ENCODE results near the gene IL34.

Gene IL34

GRCh38 chr16:70685061-70685937 lies 38.9 kb downstream of the IL34 start:
- no peak overlapping the region for H3K4me2 ChIP-seq (ENCODE audit: low read length)
- TF ChIP-seq, protein P1, sequence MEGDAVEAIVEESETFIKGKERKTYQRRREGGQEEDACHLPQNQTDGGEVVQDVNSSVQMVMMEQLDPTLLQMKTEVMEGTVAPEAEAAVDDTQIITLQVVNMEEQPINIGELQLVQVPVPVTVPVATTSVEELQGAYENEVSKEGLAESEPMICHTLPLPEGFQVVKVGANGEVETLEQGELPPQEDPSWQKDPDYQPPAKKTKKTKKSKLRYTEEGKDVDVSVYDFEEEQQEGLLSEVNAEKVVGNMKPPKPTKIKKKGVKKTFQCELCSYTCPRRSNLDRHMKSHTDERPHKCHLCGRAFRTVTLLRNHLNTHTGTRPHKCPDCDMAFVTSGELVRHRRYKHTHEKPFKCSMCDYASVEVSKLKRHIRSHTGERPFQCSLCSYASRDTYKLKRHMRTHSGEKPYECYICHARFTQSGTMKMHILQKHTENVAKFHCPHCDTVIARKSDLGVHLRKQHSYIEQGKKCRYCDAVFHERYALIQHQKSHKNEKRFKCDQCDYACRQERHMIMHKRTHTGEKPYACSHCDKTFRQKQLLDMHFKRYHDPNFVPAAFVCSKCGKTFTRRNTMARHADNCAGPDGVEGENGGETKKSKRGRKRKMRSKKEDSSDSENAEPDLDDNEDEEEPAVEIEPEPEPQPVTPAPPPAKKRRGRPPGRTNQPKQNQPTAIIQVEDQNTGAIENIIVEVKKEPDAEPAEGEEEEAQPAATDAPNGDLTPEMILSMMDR (IDR thresholded peaks at IDR 0.05; ENCODE audit: low read depth, low read length) = no peak
- no peak for TF ChIP-seq EZH2phosphoT487 (IDR thresholded peaks at IDR 0.05; ENCODE audit: low read depth)
- H3K9me3 ChIP-seq (ENCODE audit: insufficient read depth, low read length) = no peaks in the 10 kb centered on the region
- H4K20me1 ChIP-seq (ENCODE audit: insufficient read depth, low read length) = no peaks in the 10 kb centered on the region
- no peak overlapping the region for H3K4me3 ChIP-seq (ENCODE audit: low read length)
- no peak overlapping the region for H3K9ac ChIP-seq (ENCODE audit: low read length)
- no peaks in the 10 kb centered on the region for H3K79me2 ChIP-seq (ENCODE audit: low read length)
- no peaks in the 10 kb centered on the region for H3K4me1 ChIP-seq (ENCODE audit: low read length)
- H3K27ac ChIP-seq (ENCODE audit: low read length) = no peak overlapping the region
- H2AFZ ChIP-seq (ENCODE audit: low read depth, low read length) = no peak overlapping the region
- no peaks in the 10 kb centered on the region for H3K36me3 ChIP-seq (replicated peaks; ENCODE audit: low read depth, low read length)
- no peaks in the 10 kb centered on the region for H3K27me3 ChIP-seq (ENCODE audit: low read depth, low read length)

GRCh38 chr16:70685938-70686375 lies 39.6 kb downstream of the IL34 start, which contains the start of gene MTSS2:
Gene MTSS2, minus strand, starts transcription at chr16:70686053. Its CDS starts 262 bp downstream, at chr16:70685791.
- Histone ChIP-seq H3K36me3 (replicated peaks; ENCODE audit: low read depth, low read length) (no peaks in the 10 kb centered on the region), H3K4me1 (ENCODE audit: low read length) (no peaks in the 10 kb centered on the region), H3K4me3 (ENCODE audit: low read length) (no peak within 1 kb of the TSS), H3K9ac (ENCODE audit: low read length) (no peak within 1 kb of the TSS), H4K20me1 (ENCODE audit: insufficient read depth, low read length) (no peaks in the 10 kb centered on the region), H3K27me3 (ENCODE audit: low read depth, low read length) (no peaks in the 10 kb centered on the region), H3K4me2 (ENCODE audit: low read length) (no peak within 1 kb of the TSS), H3K9me3 (ENCODE audit: insufficient read depth, low read length) (no peaks in the 10 kb centered on the region), H3K27ac (ENCODE audit: low read length) (no peak within 1 kb of the TSS), H3K79me2 (ENCODE audit: low read length) (no peaks in the 10 kb centered on the region), H2AFZ (ENCODE audit: low read depth, low read length) (no peak within 1 kb of the TSS)
- TF ChIP-seq EZH2phosphoT487 (IDR thresholded peaks at IDR 0.05; ENCODE audit: low read depth) = no peak
- TF ChIP-seq, protein P1 (IDR thresholded peaks at IDR 0.05; ENCODE audit: low read depth, low read length) = no peak

DNA sequence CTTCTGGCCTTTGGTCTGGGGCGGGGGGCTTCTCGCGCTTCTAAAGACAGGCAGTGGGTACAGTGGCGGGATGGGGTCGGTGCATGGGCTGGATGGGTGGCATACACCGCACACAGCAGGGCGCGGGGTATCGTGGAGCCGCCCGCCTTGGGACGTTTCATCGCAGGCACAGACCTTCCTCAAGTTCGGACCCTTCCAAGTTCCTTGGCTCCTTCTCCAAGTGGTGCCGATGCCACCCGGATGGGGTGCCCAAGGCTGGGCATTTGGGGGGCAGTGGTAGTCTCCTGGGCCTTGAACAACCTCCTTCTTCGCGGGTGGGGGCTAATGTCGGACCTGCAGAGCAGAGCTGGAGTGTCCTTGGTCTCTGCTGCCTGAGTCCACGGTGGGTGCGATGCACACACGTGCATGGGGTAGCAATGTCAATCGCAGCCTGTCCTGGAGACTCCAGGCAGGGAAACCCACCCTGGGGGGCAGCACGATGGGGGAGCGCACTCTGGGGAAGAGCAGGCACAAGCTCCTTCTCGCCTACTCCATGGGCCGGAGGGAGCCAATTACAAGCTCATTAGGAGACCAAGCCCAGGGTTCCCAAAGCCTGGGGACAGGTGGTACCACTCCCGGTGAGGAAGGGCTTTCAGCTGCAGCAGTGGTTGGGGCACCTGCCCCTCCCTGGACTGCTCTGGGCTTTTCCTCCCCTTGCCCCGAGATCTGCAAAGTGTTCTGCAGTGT lies 40.2 kb downstream of the IL34 start:
- no peaks in the 10 kb centered on the region for H3K4me1 ChIP-seq (ENCODE audit: low read length)
- no peak overlapping the region for H2AFZ ChIP-seq (ENCODE audit: low read depth, low read length)
- no peaks in the 10 kb centered on the region for H4K20me1 ChIP-seq (ENCODE audit: insufficient read depth, low read length)
- no peak overlapping the region for H3K27ac ChIP-seq (ENCODE audit: low read length)
- H3K9ac ChIP-seq (ENCODE audit: low read length) = no peak overlapping the region
- H3K4me2 ChIP-seq (ENCODE audit: low read length) = no peak overlapping the region
- no peaks in the 10 kb centered on the region for H3K36me3 ChIP-seq (replicated peaks; ENCODE audit: low read depth, low read length)
- TF ChIP-seq, protein P1 (IDR thresholded peaks at IDR 0.05; ENCODE audit: low read depth, low read length) = no peak
- no peak for TF ChIP-seq EZH2phosphoT487 (IDR thresholded peaks at IDR 0.05; ENCODE audit: low read depth)
- no peaks in the 10 kb centered on the region for H3K79me2 ChIP-seq (ENCODE audit: low read length)
- H3K27me3 ChIP-seq (ENCODE audit: low read depth, low read length) = no peaks in the 10 kb centered on the region
- no peak overlapping the region for H3K4me3 ChIP-seq (ENCODE audit: low read length)
- no peaks in the 10 kb centered on the region for H3K9me3 ChIP-seq (ENCODE audit: insufficient read depth, low read length)

DNA sequence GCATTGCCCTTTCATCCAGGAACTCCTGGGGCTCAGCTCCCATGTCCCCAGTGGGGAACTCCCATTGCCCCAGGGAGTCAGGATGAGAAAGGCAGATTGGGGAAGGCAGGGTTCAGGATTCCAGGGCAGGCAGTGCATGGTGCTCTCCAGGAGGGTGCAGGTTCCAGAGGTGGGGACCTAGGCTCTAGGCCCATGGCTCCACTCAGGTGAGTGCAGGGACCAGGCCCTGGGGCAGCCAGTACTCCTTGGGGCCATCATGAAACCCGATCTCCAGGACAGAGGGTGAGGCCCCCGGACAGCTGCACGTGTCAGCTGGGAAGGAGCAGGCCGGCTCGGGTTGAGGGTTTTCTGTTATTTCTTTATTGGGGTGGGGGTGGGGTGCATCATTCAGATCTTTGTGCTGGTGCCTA lies 40.7 kb downstream of the IL34 start:
- no peaks in the 10 kb centered on the region for H4K20me1 ChIP-seq (ENCODE audit: insufficient read depth, low read length)
- H3K4me3 ChIP-seq (ENCODE audit: low read length) = no peak overlapping the region
- H3K4me2 ChIP-seq (ENCODE audit: low read length) = no peak overlapping the region
- no peak overlapping the region for H2AFZ ChIP-seq (ENCODE audit: low read depth, low read length)
- no peaks in the 10 kb centered on the region for H3K9me3 ChIP-seq (ENCODE audit: insufficient read depth, low read length)
- no peaks in the 10 kb centered on the region for H3K4me1 ChIP-seq (ENCODE audit: low read length)
- no peaks in the 10 kb centered on the region for H3K36me3 ChIP-seq (replicated peaks; ENCODE audit: low read depth, low read length)
- H3K27me3 ChIP-seq (ENCODE audit: low read depth, low read length) = no peaks in the 10 kb centered on the region
- H3K79me2 ChIP-seq (ENCODE audit: low read length) = no peaks in the 10 kb centered on the region
- no peak for TF ChIP-seq EZH2phosphoT487 (IDR thresholded peaks at IDR 0.05; ENCODE audit: low read depth)
- TF ChIP-seq, protein P1 (IDR thresholded peaks at IDR 0.05; ENCODE audit: low read depth, low read length) = no peak
- H3K9ac ChIP-seq (ENCODE audit: low read length) = no peak overlapping the region
- no peak overlapping the region for H3K27ac ChIP-seq (ENCODE audit: low read length)
